PFSK-1 (cell line): ENCODE measurements around the gene NECAB2.

Source experiments
- POLR2AphosphoS5 ChIP-seq: IDR thresholded peaks from 2 replicates; pipeline ENCODE4 v1.6.1; 2012; ENCODE audit warnings: low read depth, mild to moderate bottlenecking, control low read depth, low read length, moderate library complexity
- REST ChIP-seq, 2 experiments: IDR thresholded peaks; 2 replicates each; pipeline versions ENCODE4 v1.6.1 to v1.8.0; 2011 to 2012; ENCODE audit warnings: low read depth in 2 of 2, low read length in 2 of 2, control low read depth in 1 of 2, inconsistent platforms in 1 of 2, mild to moderate bottlenecking in 1 of 2, moderate library complexity in 1 of 2; ENCODE audit not compliant: insufficient read depth in 1 of 2
- TAF1 ChIP-seq: IDR thresholded peaks from 2 replicates; pipeline ENCODE4 v1.6.1; 2012; ENCODE audit warnings: low read length, control low read depth, borderline replicate concordance; ENCODE audit not compliant: insufficient read depth

DNA sequence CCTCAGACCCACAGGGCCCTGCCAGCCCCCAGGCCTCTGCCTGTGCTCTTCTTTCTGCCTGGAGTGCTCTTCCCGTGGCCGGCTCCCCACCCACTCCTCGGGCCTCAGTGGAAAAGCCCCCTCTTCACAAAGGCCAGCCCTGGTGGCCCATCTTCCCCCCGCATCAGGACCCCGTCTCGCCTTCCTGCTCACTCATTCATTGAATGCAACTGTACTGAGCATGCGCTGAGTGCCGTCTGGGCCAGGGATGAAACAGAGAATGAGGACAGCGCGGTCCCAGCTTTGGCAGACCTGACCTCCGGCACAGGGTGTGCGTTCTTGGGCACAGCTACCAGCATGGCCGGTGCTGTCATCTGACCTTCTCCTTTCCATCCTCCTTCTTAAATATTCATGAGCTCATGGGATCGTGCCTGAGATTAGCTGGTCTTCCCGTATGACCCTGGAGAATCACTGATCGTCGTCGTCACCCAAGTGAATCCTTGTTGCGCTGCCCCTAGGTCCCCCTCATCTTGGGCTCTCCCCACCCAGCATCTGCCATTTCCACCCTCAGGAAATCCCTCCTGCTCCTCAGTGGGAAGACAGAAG, 31.4 kb upstream of the NECAB2 start:
- TF ChIP-seq POLR2AphosphoS5 (no peak), REST (IDR thresholded peaks at IDR 0.05; ENCODE audit: insufficient read depth in 1 of 2, low read depth in 2 of 2, low read length in 2 of 2) (no peak), TAF1 (no peak)
